ENCODE measurements around the gene BLTP3A. TPM values are rescaled to one million over a fixed set of nuclear protein-coding genes. Genes with fewer than 3 reads are reported as not detected.

Gene BLTP3A
- total RNA-seq, 1 donor from 2014 or later = 8.4 TPM

- H3K4me1 ChIP-seq (ENCODE audit: control insufficient read depth in 3 of 3, insufficient read depth in 3 of 3, low read length in 3 of 3) = peaks cover 8 to 11% (median 10%) of the 10 kb centered on the region in 3 donors
- no peaks in the 10 kb centered on the region for H3K9me3 ChIP-seq (ENCODE audit: control insufficient read depth in 3 of 3, low read length in 3 of 3)
- peak overlapping the region; percentile 29 for H3K27ac ChIP-seq (ENCODE audit: low read depth, low read length)
- H3K9ac ChIP-seq (ENCODE audit: low read depth in 1 of 3, low read length in 3 of 3) = no peak overlapping the region
- H3K4me3 ChIP-seq (ENCODE audit: low read length in 3 of 3) = peak overlapping the region in 1 of 3 donors; percentile 43
- no peaks in the 10 kb centered on the region for H3K27me3 ChIP-seq (ENCODE audit: control insufficient read depth in 3 of 3, insufficient read depth in 3 of 3, low read length in 3 of 3)
- H3K36me3 ChIP-seq (ENCODE audit: control insufficient read depth in 3 of 3, insufficient read depth in 3 of 3, low read length in 3 of 3) = peaks cover 11 to 17% (median 16%) of the 10 kb centered on the region in 3 donors
These were observed 27.9 kb downstream of the BLTP3A start for GRCh38 chr6:34819571-34820480.

GRCh38 chr6:34829137-34829536, 37.3 kb downstream of the BLTP3A start:
- no peak overlapping the region for H3K27ac ChIP-seq (ENCODE audit: low read depth, low read length)
- H3K27me3 ChIP-seq (ENCODE audit: control insufficient read depth in 3 of 3, insufficient read depth in 3 of 3, low read length in 3 of 3) = no peaks in the 10 kb centered on the region
- no peaks in the 10 kb centered on the region for H3K9me3 ChIP-seq (ENCODE audit: control insufficient read depth in 3 of 3, low read length in 3 of 3)
- no peak overlapping the region for H3K9ac ChIP-seq (ENCODE audit: low read depth in 1 of 3, low read length in 3 of 3)
- no peak overlapping the region for H3K4me3 ChIP-seq (ENCODE audit: low read length in 3 of 3)
- no peaks in the 10 kb centered on the region for H3K4me1 ChIP-seq (ENCODE audit: control insufficient read depth in 3 of 3, insufficient read depth in 3 of 3, low read length in 3 of 3)
- peaks cover 3 to 19% (median 7%) of the 10 kb centered on the region in 3 donors for H3K36me3 ChIP-seq (ENCODE audit: control insufficient read depth in 3 of 3, insufficient read depth in 3 of 3, low read length in 3 of 3)

- H3K9me3 ChIP-seq (ENCODE audit: control insufficient read depth in 3 of 3, low read length in 3 of 3) = no peaks in the 10 kb centered on the region
- H3K9ac ChIP-seq (ENCODE audit: low read depth in 1 of 3, low read length in 3 of 3) = no peak overlapping the region
- peaks cover 6 to 29% (median 20%) of the 10 kb centered on the region in 3 donors for H3K36me3 ChIP-seq (ENCODE audit: control insufficient read depth in 3 of 3, insufficient read depth in 3 of 3, low read length in 3 of 3)
- no peak overlapping the region for H3K27ac ChIP-seq (ENCODE audit: low read depth, low read length)
- H3K27me3 ChIP-seq (ENCODE audit: control insufficient read depth in 3 of 3, insufficient read depth in 3 of 3, low read length in 3 of 3) = no peaks in the 10 kb centered on the region
- H3K4me3 ChIP-seq (ENCODE audit: low read length in 3 of 3) = no peak overlapping the region
- peaks cover 5 to 8% (median 7%) of the 10 kb centered on the region in 3 donors for H3K4me1 ChIP-seq (ENCODE audit: control insufficient read depth in 3 of 3, insufficient read depth in 3 of 3, low read length in 3 of 3)
These were observed 41.1 kb downstream of the BLTP3A start for GRCh38 chr6:34832942-34833341.

GRCh38 chr6:34834789-34835518, 43.1 kb downstream of the BLTP3A start:
- H3K4me1 ChIP-seq (ENCODE audit: control insufficient read depth in 3 of 3, insufficient read depth in 3 of 3, low read length in 3 of 3) = peaks cover 10 to 15% (median 14%) of the 10 kb centered on the region in 3 donors
- no peak overlapping the region for H3K4me3 ChIP-seq (ENCODE audit: low read length in 3 of 3)
- H3K9ac ChIP-seq (ENCODE audit: low read depth in 1 of 3, low read length in 3 of 3) = no peak overlapping the region
- H3K9me3 ChIP-seq (ENCODE audit: control insufficient read depth in 3 of 3, low read length in 3 of 3) = no peaks in the 10 kb centered on the region
- no peaks in the 10 kb centered on the region for H3K27me3 ChIP-seq (ENCODE audit: control insufficient read depth in 3 of 3, insufficient read depth in 3 of 3, low read length in 3 of 3)
- H3K27ac ChIP-seq (ENCODE audit: low read depth, low read length) = peak overlapping the region; percentile 45
- peaks cover 6 to 23% (median 13%) of the 10 kb centered on the region in 3 donors for H3K36me3 ChIP-seq (ENCODE audit: control insufficient read depth in 3 of 3, insufficient read depth in 3 of 3, low read length in 3 of 3)

- H3K36me3 ChIP-seq (ENCODE audit: control insufficient read depth in 3 of 3, insufficient read depth in 3 of 3, low read length in 3 of 3) = peaks cover 6 to 22% (median 13%) of the 10 kb centered on the region in 3 donors
- H3K27me3 ChIP-seq (ENCODE audit: control insufficient read depth in 3 of 3, insufficient read depth in 3 of 3, low read length in 3 of 3) = no peaks in the 10 kb centered on the region
- no peak overlapping the region for H3K4me3 ChIP-seq (ENCODE audit: low read length in 3 of 3)
- H3K9me3 ChIP-seq (ENCODE audit: control insufficient read depth in 3 of 3, low read length in 3 of 3) = no peaks in the 10 kb centered on the region
- peak overlapping the region in 1 of 3 donors; percentile 43 for H3K9ac ChIP-seq (ENCODE audit: low read depth in 1 of 3, low read length in 3 of 3)
- H3K27ac ChIP-seq (ENCODE audit: low read depth, low read length) = no peak overlapping the region
- peaks cover 10 to 17% (median 15%) of the 10 kb centered on the region in 3 donors for H3K4me1 ChIP-seq (ENCODE audit: control insufficient read depth in 3 of 3, insufficient read depth in 3 of 3, low read length in 3 of 3)
These were observed 44.1 kb downstream of the BLTP3A start for GRCh38 chr6:34836008-34836407.

- Histone ChIP-seq H3K9me3 (ENCODE audit: control insufficient read depth in 3 of 3, low read length in 3 of 3) (no peaks in the 10 kb centered on the region), H3K27ac (ENCODE audit: low read depth, low read length) (no peak overlapping the region), H3K27me3 (ENCODE audit: control insufficient read depth in 3 of 3, insufficient read depth in 3 of 3, low read length in 3 of 3) (no peaks in the 10 kb centered on the region), H3K36me3 (ENCODE audit: control insufficient read depth in 3 of 3, insufficient read depth in 3 of 3, low read length in 3 of 3) (peaks cover 6 to 22% (median 13%) of the 10 kb centered on the region in 3 donors), H3K4me3 (ENCODE audit: low read length in 3 of 3) (no peak overlapping the region), H3K4me1 (ENCODE audit: control insufficient read depth in 3 of 3, insufficient read depth in 3 of 3, low read length in 3 of 3) (peaks cover 10 to 17% (median 15%) of the 10 kb centered on the region in 3 donors), H3K9ac (ENCODE audit: low read depth in 1 of 3, low read length in 3 of 3) (no peak overlapping the region)
These were observed 44.6 kb downstream of the BLTP3A start for GRCh38 chr6:34836451-34836850.

- no peak overlapping the region for H3K27ac ChIP-seq (ENCODE audit: low read depth, low read length)
- peaks cover 10 to 17% (median 15%) of the 10 kb centered on the region in 3 donors for H3K4me1 ChIP-seq (ENCODE audit: control insufficient read depth in 3 of 3, insufficient read depth in 3 of 3, low read length in 3 of 3)
- H3K9me3 ChIP-seq (ENCODE audit: control insufficient read depth in 3 of 3, low read length in 3 of 3) = no peaks in the 10 kb centered on the region
- no peaks in the 10 kb centered on the region for H3K27me3 ChIP-seq (ENCODE audit: control insufficient read depth in 3 of 3, insufficient read depth in 3 of 3, low read length in 3 of 3)
- H3K36me3 ChIP-seq (ENCODE audit: control insufficient read depth in 3 of 3, insufficient read depth in 3 of 3, low read length in 3 of 3) = peaks cover 6 to 27% (median 15%) of the 10 kb centered on the region in 3 donors
- H3K9ac ChIP-seq (ENCODE audit: low read depth in 1 of 3, low read length in 3 of 3) = no peak overlapping the region
- no peak overlapping the region for H3K4me3 ChIP-seq (ENCODE audit: low read length in 3 of 3)
These were observed 45.6 kb downstream of the BLTP3A start for GRCh38 chr6:34837528-34837927.

- no peak overlapping the region for H3K4me3 ChIP-seq (ENCODE audit: low read length in 3 of 3)
- H3K36me3 ChIP-seq (ENCODE audit: control insufficient read depth in 3 of 3, insufficient read depth in 3 of 3, low read length in 3 of 3) = peaks cover 6 to 29% (median 15%) of the 10 kb centered on the region in 3 donors
- no peak overlapping the region for H3K9ac ChIP-seq (ENCODE audit: low read depth in 1 of 3, low read length in 3 of 3)
- H3K27ac ChIP-seq (ENCODE audit: low read depth, low read length) = peak overlapping the region; percentile 20
- H3K9me3 ChIP-seq (ENCODE audit: control insufficient read depth in 3 of 3, low read length in 3 of 3) = no peaks in the 10 kb centered on the region
- H3K27me3 ChIP-seq (ENCODE audit: control insufficient read depth in 3 of 3, insufficient read depth in 3 of 3, low read length in 3 of 3) = no peaks in the 10 kb centered on the region
- peaks cover 10 to 17% (median 15%) of the 10 kb centered on the region in 3 donors for H3K4me1 ChIP-seq (ENCODE audit: control insufficient read depth in 3 of 3, insufficient read depth in 3 of 3, low read length in 3 of 3)
These were observed 47.9 kb downstream of the BLTP3A start for GRCh38 chr6:34839666-34840352.
